Heart right ventricle (tissue), 16 donors: Measurements from ENCODE around the gene PHOSPHO1. TPM values are rescaled to one million over a fixed set of nuclear protein-coding genes. Genes with fewer than 3 reads are reported as not detected.
A peak's percentile ranks its signal among the peaks of the same experiment; 100 is the strongest.

ENCODE experiments used
- ATAC-seq, 8 donors: fragments of 200-7000 bp; cut with Tn5 transposase; one replicate each; pipeline ENCODE4 v1.9.1; 2020; ENCODE audit warnings: mild to moderate bottlenecking in 8 of 8, moderate library complexity in 8 of 8, moderate number of reproducible peaks in 1 of 8
- DNase-seq, 2 donors: peaks; one replicate each; pipeline ENCODE4 v3.0.0-alpha.2; 2020
- H3K27ac ChIP-seq, 10 donors: fragments of 200-600 bp; sonication (generic) in 2 of 10; one replicate each; pipeline versions ENCODE4 v1.5.0 to v1.8.0; 2020 to 2022; ENCODE audit warnings: mild to moderate bottlenecking in 3 of 10
- H3K27me3 ChIP-seq, 7 donors: fragments of 200-600 bp; one replicate each; pipeline ENCODE4 v1.8.0; 2021 to 2022; ENCODE audit warnings: mild to moderate bottlenecking in 2 of 7
- H3K36me3 ChIP-seq, 9 donors: fragments of 200-600 bp; sonication (generic) in 1 of 9; one replicate each; pipeline versions ENCODE4 v1.5.0 to v1.8.0; 2020 to 2022; ENCODE audit warnings: mild to moderate bottlenecking in 2 of 9
- H3K4me1 ChIP-seq, 9 donors: fragments of 200-600 bp; sonication (generic) in 1 of 9; one replicate each; pipeline versions ENCODE4 v1.5.0 to v1.8.0; 2020 to 2022; ENCODE audit warnings: mild to moderate bottlenecking in 4 of 9
- H3K4me3 ChIP-seq, 10 donors: fragments of 200-600 bp; sonication (generic) in 2 of 10; one replicate each; pipeline versions ENCODE4 v1.5.0 to v1.8.0; 2020 to 2022; ENCODE audit warnings: mild to moderate bottlenecking in 7 of 10, moderate library complexity in 2 of 10
- H3K9me3 ChIP-seq, 11 donors: fragments of 200-600 bp in 10 of 11; sonication (generic) in 2 of 11; one replicate each; pipeline versions ENCODE4 v1.5.0 to v1.8.0; 2013 to 2022; ENCODE audit warnings: mild to moderate bottlenecking in 2 of 11, control low read depth in 1 of 11, moderate library complexity in 1 of 11
- CTCF ChIP-seq, 9 donors: fragments of 200-600 bp; sonication (generic) in 2 of 9; IDR thresholded peaks; one replicate each; pipeline versions ENCODE4 v1.5.0 to v1.8.0; 2021 to 2022; ENCODE audit warnings: antibody characterized with exemption in 9 of 9, mild to moderate bottlenecking in 5 of 9, moderate library complexity in 1 of 9
- WGBS, 2 donors: extraction: QIAGEN DNeasy Blood & Tissue Kit; methylation state at CpG; one replicate each; pipeline ENCODE4 v1.1.7; 2013; ENCODE audit warnings: inconsistent platforms in 1 of 2; 5-methylcytosine and 5-hydroxymethylcytosine counted together
- intact Hi-C, 10 donors: fragments of 100-400 bp; cut with DNase I; formaldehyde crosslinking; loops; one replicate each; pipeline versions ENCODE4 v1.11.1 to v1.14.2; 2022
- polyA plus RNA-seq, 2 donors: library from polyadenylated mRNA; stranded (reverse); fragments of 200-250 nt; gene quantifications; one replicate each; pipeline ENCODE4 v1.2.3, GENCODE V29; 2013
- total RNA-seq, 10 donors: library from RNA; stranded (reverse); fragmentation: NEBNext Ultra II Directional in 3 of 10; extraction: Animal tissue kit (Norgen Biotek cat#: 25700) in 3 of 10; gene quantifications; one replicate each; pipeline versions ENCODE4 v1.2.1 to v1.2.4, GENCODE V29; 2021 to 2023
- donor health status: Arrhythmogenic right ventricular cardiomyopathy.
- donor health status: ischemic (EF 13 %, LVEDD 7.1; RV severe dilation, severe dysfunction).
- donor health status: healthy with polysubstance abuse.
- donor health status: DM: no; HTN: yes; CAD: no.
- donor health status: DM: no; HTN: no; CAD: no.
- donor health status: ischemic (EF 25% LVEDD 6.9; RV normal size, moderate dysfunction).
- donor health status: ischemic (EF 25% LVEDD 5.7; RV mildly dilated, moderate dysfunction).
- donor health status: healthy.
- donor health status: DM: yes; HTN: yes; CAD: no.
- donor health status: Ischemic cardiomyopathy.
- donor health status: ischemic (EF 35%, LVEDD 5.7; RV mildly dilated, moderate dysfunction).
- donor health status: nonischemic (EF 11% LVEDD 7.7; RV severe dilation, severe dysfunction).
- donor health status: DM: yes; HTN: yes; CAD: no.
- donor health status: PGD.
- donor health status: ischemic (EF 29% LVEDD 5.4; RV normal size, mild dysfunction).
- donor health status: nonischemic (EF 23%, LVEDD 6.1; RV moderate dilation, normal function).

Gene PHOSPHO1
- total and polyA plus RNA-seq, 12 donors = 0.14 to 1.9 (median 0.52) TPM

GRCh38 chr17:49249292-49249794, 18.8 kb upstream of the PHOSPHO1 start:
- Histone ChIP-seq H3K9me3 (no peaks in the 10 kb centered on the region), H3K27ac (peak overlapping the region in 3 of 10 donors; percentile 38 to 58 (median 55)), H3K4me1 (peaks cover 6 to 19% (median 9%) of the 10 kb centered on the region in 9 donors), H3K36me3 (no peaks in the 10 kb centered on the region), H3K4me3 (no peak overlapping the region), H3K27me3 (no peaks in the 10 kb centered on the region)
- DNase-seq (peak; percentile 60 to 76), ATAC-seq (peak; percentile 68 to 97 (median 92))
- TF ChIP-seq CTCF (IDR thresholded peaks at IDR 0.05) = no peak
- intact Hi-C loops = no loop called here
- 12 to 14% methylated on average over 10 of the region's 10 CpGs for WGBS, 2 donors

- WGBS, 2 donors = 87 to 89% methylated on average over 7 of the region's 7 CpGs
- Histone ChIP-seq H3K9me3 (no peaks in the 10 kb centered on the region), H3K27me3 (no peaks in the 10 kb centered on the region), H3K4me3 (no peak overlapping the region), H3K4me1 (peaks cover 6 to 19% (median 9%) of the 10 kb centered on the region in 9 donors), H3K27ac (no peak overlapping the region), H3K36me3 (no peaks in the 10 kb centered on the region)
- intact Hi-C loops = no loop called here
- DNase-seq (no peak), ATAC-seq (no peak)
- TF ChIP-seq CTCF (IDR thresholded peaks at IDR 0.05) = no peak
These were observed 17.4 kb upstream of the PHOSPHO1 start for GRCh38 chr17:49247944-49248343.

- Histone ChIP-seq H3K27ac (no peak overlapping the region), H3K9me3 (no peaks in the 10 kb centered on the region), H3K4me1 (peaks cover 4 to 12% (median 9%) of the 10 kb centered on the region in 9 donors), H3K27me3 (no peaks in the 10 kb centered on the region), H3K36me3 (no peaks in the 10 kb centered on the region), H3K4me3 (no peak overlapping the region)
- no peak for ATAC-seq
- TF ChIP-seq CTCF (IDR thresholded peaks at IDR 0.05) = no peak
- WGBS, 2 donors = 91 to 93% methylated on average over 4 of the region's 4 CpGs
- DNase-seq = no peak
- intact Hi-C loops = no loop called here
These were observed 14.3 kb upstream of the PHOSPHO1 start for GRCh38 chr17:49244839-49245238.

GRCh38 chr17:49242813-49243212, 12.2 kb upstream of the PHOSPHO1 start:
- DNase-seq = no peak
- Histone ChIP-seq H3K9me3 (no peaks in the 10 kb centered on the region), H3K36me3 (no peaks in the 10 kb centered on the region), H3K27ac (no peak overlapping the region), H3K27me3 (no peaks in the 10 kb centered on the region), H3K4me1 (no peaks in the 10 kb centered on the region), H3K4me3 (no peak overlapping the region)
- TF ChIP-seq CTCF (IDR thresholded peaks at IDR 0.05) = no peak
- intact Hi-C loops = no loop called here
- no peak for ATAC-seq
- 93 to 99% methylated on average over 5 of the region's 5 CpGs for WGBS, 2 donors
